ENCODE measurements around the gene MLLT1. TPM values are rescaled to one million over a fixed set of nuclear protein-coding genes. Genes with fewer than 3 reads are reported as not detected.

The MLLT1 gene, protein sequence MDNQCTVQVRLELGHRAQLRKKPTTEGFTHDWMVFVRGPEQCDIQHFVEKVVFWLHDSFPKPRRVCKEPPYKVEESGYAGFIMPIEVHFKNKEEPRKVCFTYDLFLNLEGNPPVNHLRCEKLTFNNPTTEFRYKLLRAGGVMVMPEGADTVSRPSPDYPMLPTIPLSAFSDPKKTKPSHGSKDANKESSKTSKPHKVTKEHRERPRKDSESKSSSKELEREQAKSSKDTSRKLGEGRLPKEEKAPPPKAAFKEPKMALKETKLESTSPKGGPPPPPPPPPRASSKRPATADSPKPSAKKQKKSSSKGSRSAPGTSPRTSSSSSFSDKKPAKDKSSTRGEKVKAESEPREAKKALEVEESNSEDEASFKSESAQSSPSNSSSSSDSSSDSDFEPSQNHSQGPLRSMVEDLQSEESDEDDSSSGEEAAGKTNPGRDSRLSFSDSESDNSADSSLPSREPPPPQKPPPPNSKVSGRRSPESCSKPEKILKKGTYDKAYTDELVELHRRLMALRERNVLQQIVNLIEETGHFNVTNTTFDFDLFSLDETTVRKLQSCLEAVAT
- total RNA-seq (2021) (36.8 and 44.2 TPM in 2 replicates), Bru-seq, nascent RNA (percentile 58 among the genes with signal in this experiment), BruChase-seq, experiment 1, labeled RNA remaining after a 2-hour chase (percentile 54 among the genes with signal in this experiment), BruChase-seq, experiment 2, labeled RNA remaining after a 6-hour chase (percentile 71 among the genes with signal in this experiment)
- long read RNA-seq, full-length matches to known transcripts: 2 of 27 reads
- long read RNA-seq, partial matches to known transcripts: 4 of 27 reads
- long read RNA-seq, other reads (novel, unspliced or antisense): 21 of 27 reads

DNA sequence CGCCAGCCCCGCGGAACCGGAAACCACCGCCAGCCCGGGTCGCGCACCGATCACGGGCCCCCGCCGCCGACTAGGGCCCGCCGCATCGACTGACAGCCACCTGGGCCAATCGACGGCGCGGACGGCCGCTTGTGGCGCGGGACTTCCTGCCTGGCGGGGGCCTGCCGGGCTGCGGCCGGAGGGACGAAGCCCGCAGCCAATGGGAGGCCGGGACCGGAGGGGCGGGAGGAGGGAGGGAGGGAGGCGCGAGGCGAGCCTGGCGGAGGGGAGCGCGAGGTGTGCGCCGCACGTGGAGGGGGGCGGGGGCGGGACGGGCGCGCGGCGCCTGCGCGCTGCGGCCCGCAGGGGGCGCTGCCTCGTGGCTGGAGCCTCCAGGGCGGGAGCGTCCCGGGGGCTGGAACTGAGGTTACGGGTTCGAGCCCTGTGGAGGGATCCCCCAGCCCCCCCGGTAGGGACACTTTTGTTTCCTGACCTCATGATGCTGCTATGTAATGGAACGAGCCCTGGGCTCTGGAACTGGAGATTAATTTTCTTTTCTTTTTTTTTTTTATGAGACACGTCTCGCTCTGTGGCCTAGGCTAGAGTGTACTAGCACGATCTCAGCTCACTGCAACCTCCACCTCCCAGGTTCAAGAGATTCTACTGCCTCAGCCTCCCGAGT lies at the start of gene MLLT1:
TSS of gene MLLT1 (minus strand) at position 45 of the 661 bp plus-strand sequence. CDS start 191 bp downstream, outside the sequence.
- Histone ChIP-seq H3K4me3 (peak within 1 kb of the TSS; percentile 75), H2AFZ (peak within 1 kb of the TSS; percentile 52; the same call in 1 of the 2 replicates), H3K9me3 (ENCODE audit: insufficient read depth, low read depth) (no peaks in the 10 kb centered on the region), H3K9me2 (ENCODE audit: insufficient read depth) (no peaks in the 10 kb centered on the region), H3K4me1 (replicated peaks; ENCODE audit: insufficient read depth) (no peaks in the 10 kb centered on the region), H3K36me3 (ENCODE audit: low read depth) (no peaks in the 10 kb centered on the region), H3K4me2 (peak within 1 kb of the TSS; percentile 87), H3F3A (ENCODE audit: insufficient read depth, low read depth) (no peaks in the 10 kb centered on the region), H3K79me2 (ENCODE audit: low read depth) (peaks cover 28% of the 10 kb centered on the region), H4K20me1 (ENCODE audit: insufficient read depth) (no peaks in the 10 kb centered on the region; the same call in 1 of the 2 replicates), H3K27me3 (ENCODE audit: insufficient read depth, low read depth) (peaks cover 9% of the 10 kb centered on the region; the same call in 1 of the 2 replicates), H3K27ac (no peak within 1 kb of the TSS)
- BruUV-seq (replicated peaks): no TSS peak
- ChIA-PET POLR2A (ENCODE audit: unreplicated experiment) (interaction anchor here (0.6 kb wide), 1 partner anchor 77 kb away, joined by 9 read pairs; no protein-coding TSS in a partner anchor), CTCF (interaction anchor here (0.7 kb wide), 1 partner anchor 80 kb away, joined by 4 read pairs; no protein-coding TSS in a partner anchor)
- no peak for TF ChIP-seq EZH2 (IDR thresholded peaks at IDR 0.05; ENCODE audit: low read depth)
- TF ChIP-seq, protein P1, sequence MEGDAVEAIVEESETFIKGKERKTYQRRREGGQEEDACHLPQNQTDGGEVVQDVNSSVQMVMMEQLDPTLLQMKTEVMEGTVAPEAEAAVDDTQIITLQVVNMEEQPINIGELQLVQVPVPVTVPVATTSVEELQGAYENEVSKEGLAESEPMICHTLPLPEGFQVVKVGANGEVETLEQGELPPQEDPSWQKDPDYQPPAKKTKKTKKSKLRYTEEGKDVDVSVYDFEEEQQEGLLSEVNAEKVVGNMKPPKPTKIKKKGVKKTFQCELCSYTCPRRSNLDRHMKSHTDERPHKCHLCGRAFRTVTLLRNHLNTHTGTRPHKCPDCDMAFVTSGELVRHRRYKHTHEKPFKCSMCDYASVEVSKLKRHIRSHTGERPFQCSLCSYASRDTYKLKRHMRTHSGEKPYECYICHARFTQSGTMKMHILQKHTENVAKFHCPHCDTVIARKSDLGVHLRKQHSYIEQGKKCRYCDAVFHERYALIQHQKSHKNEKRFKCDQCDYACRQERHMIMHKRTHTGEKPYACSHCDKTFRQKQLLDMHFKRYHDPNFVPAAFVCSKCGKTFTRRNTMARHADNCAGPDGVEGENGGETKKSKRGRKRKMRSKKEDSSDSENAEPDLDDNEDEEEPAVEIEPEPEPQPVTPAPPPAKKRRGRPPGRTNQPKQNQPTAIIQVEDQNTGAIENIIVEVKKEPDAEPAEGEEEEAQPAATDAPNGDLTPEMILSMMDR (conservative IDR thresholded peaks at IDR 0.05): peak; percentile 49; the same call in 1 of the 2 replicates
- intact Hi-C loops (cut with micrococcal nuclease; ENCODE audit: unreplicated experiment): no loop called here
- peak; percentile 78 to 93 for DNase-seq

DNA sequence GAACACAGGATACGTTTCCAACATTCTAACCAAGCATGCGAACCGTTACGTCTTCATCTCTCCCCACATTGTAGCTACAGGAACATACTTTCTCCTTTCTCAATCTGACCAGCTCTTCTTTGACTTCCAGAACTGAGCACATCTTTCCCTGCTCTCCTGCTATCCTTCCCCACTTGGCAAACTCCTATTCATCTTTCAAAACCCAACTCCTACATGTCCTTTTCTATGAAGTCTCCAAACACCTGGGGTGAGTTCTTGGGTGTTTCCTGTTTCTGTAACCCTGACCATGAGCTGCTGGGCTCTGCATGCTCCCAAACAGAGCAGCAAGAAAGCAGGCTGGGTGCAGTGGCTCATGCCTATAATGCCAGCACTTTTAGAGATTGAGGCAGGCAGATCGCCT lies 47.0 kb upstream of the MLLT1 start:
- no peak overlapping the region for H2AFZ ChIP-seq
- H3K4me1 ChIP-seq (replicated peaks; ENCODE audit: insufficient read depth): no peaks in the 10 kb centered on the region
- no peak overlapping the region for H3K27ac ChIP-seq
- BruUV-seq (replicated peaks): no TSS peak
- no peaks in the 10 kb centered on the region for H4K20me1 ChIP-seq (ENCODE audit: insufficient read depth)
- no peaks in the 10 kb centered on the region for H3K79me2 ChIP-seq (ENCODE audit: low read depth)
- intact Hi-C loops (cut with micrococcal nuclease; ENCODE audit: unreplicated experiment): no loop called here
- no peak overlapping the region for H3K4me3 ChIP-seq
- H3K9me2 ChIP-seq (ENCODE audit: insufficient read depth): no peaks in the 10 kb centered on the region
- no peak for DNase-seq
- TF ChIP-seq, protein P1 (conservative IDR thresholded peaks at IDR 0.05): no peak
- TF ChIP-seq EZH2 (IDR thresholded peaks at IDR 0.05; ENCODE audit: low read depth): no peak
- H3F3A ChIP-seq (ENCODE audit: insufficient read depth, low read depth): no peaks in the 10 kb centered on the region
- no peaks in the 10 kb centered on the region for H3K36me3 ChIP-seq (ENCODE audit: low read depth)
- H3K4me2 ChIP-seq: no peak overlapping the region
- ChIA-PET CTCF (no interaction called here), POLR2A (ENCODE audit: unreplicated experiment) (interaction anchor here (0.5 kb wide), 1 partner anchor 568 kb away, joined by 12 read pairs; no protein-coding TSS in a partner anchor)
- H3K27me3 ChIP-seq (ENCODE audit: insufficient read depth, low read depth): peaks cover 16% of the 10 kb centered on the region
- H3K9me3 ChIP-seq (ENCODE audit: insufficient read depth, low read depth): no peaks in the 10 kb centered on the region

DNA sequence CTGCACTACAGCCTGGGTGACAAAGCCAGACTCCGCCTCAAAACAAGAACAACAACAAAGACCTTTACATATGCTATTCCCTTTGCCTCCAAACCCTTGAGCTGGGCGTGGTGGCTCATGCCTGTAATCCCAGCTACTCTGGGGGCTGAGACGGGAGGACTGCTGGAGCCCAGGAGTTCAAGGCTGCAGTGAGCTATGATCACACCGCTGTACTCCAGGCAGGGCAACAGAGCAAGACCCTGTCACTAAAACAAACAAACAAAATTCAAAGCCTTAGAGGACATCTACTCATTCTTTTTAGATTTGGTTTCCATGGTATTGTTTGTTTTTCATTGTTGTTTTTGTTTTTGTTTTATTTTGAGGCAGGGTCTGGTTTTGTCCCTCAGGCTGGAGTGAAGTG lies 45.8 kb upstream of the MLLT1 start:
- H3K36me3 ChIP-seq (ENCODE audit: low read depth): no peaks in the 10 kb centered on the region
- ChIA-PET CTCF (interaction anchor here (0.6 kb wide), 1 partner anchor 326 kb away, joined by 3 read pairs; no protein-coding TSS in a partner anchor), POLR2A (ENCODE audit: unreplicated experiment) (no interaction called here)
- H2AFZ ChIP-seq: no peak overlapping the region
- H3K9me2 ChIP-seq (ENCODE audit: insufficient read depth): no peaks in the 10 kb centered on the region
- no peak overlapping the region for H3K4me2 ChIP-seq
- no peak overlapping the region for H3K27ac ChIP-seq
- H3K4me3 ChIP-seq: no peak overlapping the region
- no peaks in the 10 kb centered on the region for H4K20me1 ChIP-seq (ENCODE audit: insufficient read depth)
- no TSS peak for BruUV-seq (replicated peaks)
- intact Hi-C loops (cut with micrococcal nuclease; ENCODE audit: unreplicated experiment): no loop called here
- H3K79me2 ChIP-seq (ENCODE audit: low read depth): no peaks in the 10 kb centered on the region
- H3K27me3 ChIP-seq (ENCODE audit: insufficient read depth, low read depth): peaks cover 16% of the 10 kb centered on the region
- no peaks in the 10 kb centered on the region for H3K4me1 ChIP-seq (replicated peaks; ENCODE audit: insufficient read depth)
- no peak for DNase-seq
- no peaks in the 10 kb centered on the region for H3K9me3 ChIP-seq (ENCODE audit: insufficient read depth, low read depth)
- no peaks in the 10 kb centered on the region for H3F3A ChIP-seq (ENCODE audit: insufficient read depth, low read depth)
- TF ChIP-seq, protein P1 (conservative IDR thresholded peaks at IDR 0.05): no peak
- no peak for TF ChIP-seq EZH2 (IDR thresholded peaks at IDR 0.05; ENCODE audit: low read depth)
